Measurements from ENCODE around the gene HLA-DOA.

Gene HLA-DOA

GRCh38 chr6:32991972-32992371 lies 17.4 kb downstream of the HLA-DOA start:
- Histone ChIP-seq H3K4me3 (replicated peaks; ENCODE audit: insufficient read depth, low read length) (no peak overlapping the region), H3K27me3 (ENCODE audit: insufficient read depth, poor library complexity, severe bottlenecking) (peaks cover 3% of the 10 kb centered on the region), H3K27ac (replicated peaks) (no peak overlapping the region)
- TF ChIP-seq REST (IDR thresholded peaks at IDR 0.05; ENCODE audit: insufficient replicate concordance, low read depth): no peak
- peak; percentile 80 for TF ChIP-seq SPI1 (IDR thresholded peaks at IDR 0.05; ENCODE audit: borderline replicate concordance, low read depth)
- TF ChIP-seq CTCF (IDR thresholded peaks at IDR 0.05; ENCODE audit: insufficient read depth, low read length): no peak
- DNase-seq (ENCODE audit: low read depth in 1 of 2, low spot score in 1 of 2): no peak

- DNase-seq (ENCODE audit: low read depth in 1 of 2, low spot score in 1 of 2): no peak
- H3K4me3 ChIP-seq (replicated peaks; ENCODE audit: insufficient read depth, low read length): no peak overlapping the region
- H3K27ac ChIP-seq (replicated peaks): no peak overlapping the region
- no peaks in the 10 kb centered on the region for H3K27me3 ChIP-seq (ENCODE audit: insufficient read depth, poor library complexity, severe bottlenecking)
- TF ChIP-seq CTCF (IDR thresholded peaks at IDR 0.05; ENCODE audit: insufficient read depth, low read length): no peak
- no peak for TF ChIP-seq POLR2AphosphoS5 (IDR thresholded peaks at IDR 0.05; ENCODE audit: low read depth)
- TF ChIP-seq SPI1 (IDR thresholded peaks at IDR 0.05; ENCODE audit: borderline replicate concordance, low read depth): no peak
- no peak for TF ChIP-seq GABPA (IDR thresholded peaks at IDR 0.05; ENCODE audit: low read depth)
- TF ChIP-seq REST (IDR thresholded peaks at IDR 0.05; ENCODE audit: insufficient replicate concordance, low read depth): no peak
These were observed 20.0 kb downstream of the HLA-DOA start for GRCh38 chr6:32989368-32989767.

GRCh38 chr6:32984622-32985389 lies 24.6 kb downstream of the HLA-DOA start:
- DNase-seq (ENCODE audit: low read depth in 1 of 2, low spot score in 1 of 2): peak; percentile 52 to 87

More at GRCh38 chr6:32984622-32985389, 24.6 kb downstream of the HLA-DOA start:
- H3K4me3 ChIP-seq (replicated peaks; ENCODE audit: insufficient read depth, low read length): no peak overlapping the region
- no peak for TF ChIP-seq POLR2AphosphoS5 (IDR thresholded peaks at IDR 0.05; ENCODE audit: low read depth)
- peak; percentile 66 for TF ChIP-seq CTCF (IDR thresholded peaks at IDR 0.05; ENCODE audit: insufficient read depth, low read length)
- no peak overlapping the region for H3K27ac ChIP-seq (replicated peaks)
- no peaks in the 10 kb centered on the region for H3K27me3 ChIP-seq (ENCODE audit: insufficient read depth, poor library complexity, severe bottlenecking)

All from HL-60 (cell line).